HEK293 (cell line): Measurements from ENCODE around the gene TAOK3.

ENCODE experiments used
- FEZF1 ChIP-seq: fragments of 450-650 bp; formaldehyde crosslinking; IDR thresholded peaks from 2 replicates; pipeline ENCODE4 v1.5.1; 2016; ENCODE audit warnings: missing biosample characterization, missing genetic modification characterization
- GLIS1 ChIP-seq: fragments of 450-650 bp; formaldehyde crosslinking; IDR thresholded peaks from 2 replicates; pipeline ENCODE4 v1.5.1; 2016; ENCODE audit warnings: missing biosample characterization, missing genetic modification characterization
- IKZF3 ChIP-seq: fragments of 450-650 bp; IDR thresholded peaks from 2 replicates; pipeline ENCODE4 v1.5.0; 2018; ENCODE audit warnings: missing biosample characterization, mild to moderate bottlenecking, missing genetic modification characterization, moderate library complexity
- KLF10 ChIP-seq: fragments of 450-650 bp; IDR thresholded peaks from 2 replicates; pipeline ENCODE4 v1.5.1; 2018; ENCODE audit warnings: missing biosample characterization, mild to moderate bottlenecking, missing genetic modification characterization
- MZF1 ChIP-seq: fragments of 450-650 bp; formaldehyde crosslinking; IDR thresholded peaks from 2 replicates; pipeline ENCODE4 v1.5.1; 2017; ENCODE audit warnings: missing biosample characterization, missing genetic modification characterization, borderline replicate concordance
- PRDM4 ChIP-seq: fragments of 450-650 bp; formaldehyde crosslinking; IDR thresholded peaks from 2 replicates; pipeline ENCODE4 v1.5.1; 2017; ENCODE audit warnings: missing biosample characterization, missing genetic modification characterization
- RBAK ChIP-seq: fragments of 450-650 bp; formaldehyde crosslinking; IDR thresholded peaks from 2 replicates; pipeline ENCODE4 v1.5.1; 2016; ENCODE audit warnings: missing biosample characterization, missing genetic modification characterization
- REST ChIP-seq: fragments of 450-650 bp; formaldehyde crosslinking; IDR thresholded peaks from 2 replicates; pipeline ENCODE4 v1.5.1; 2016; ENCODE audit warnings: missing biosample characterization, missing genetic modification characterization
- SCRT1 ChIP-seq: fragments of 450-650 bp; formaldehyde crosslinking; IDR thresholded peaks from 2 replicates; pipeline ENCODE4 v1.5.1; 2016; ENCODE audit warnings: missing biosample characterization, missing genetic modification characterization, borderline replicate concordance
- YY1 ChIP-seq: fragments of 450-650 bp; formaldehyde crosslinking; IDR thresholded peaks from 2 replicates; pipeline ENCODE4 v1.5.1; 2018; ENCODE audit warnings: missing biosample characterization, missing genetic modification characterization
- ZEB2 ChIP-seq: fragments of 450-650 bp; formaldehyde crosslinking; IDR thresholded peaks from 2 replicates; pipeline ENCODE4 v1.5.1; 2016; ENCODE audit warnings: missing biosample characterization, missing genetic modification characterization
- ZFP37 ChIP-seq: fragments of 450-650 bp; formaldehyde crosslinking; IDR thresholded peaks from 2 replicates; pipeline ENCODE4 v1.5.1; 2016; ENCODE audit warnings: missing biosample characterization, missing genetic modification characterization
- ZNF23 ChIP-seq: fragments of 450-650 bp; formaldehyde crosslinking; IDR thresholded peaks from 2 replicates; pipeline ENCODE4 v1.5.1; 2016; ENCODE audit warnings: missing biosample characterization, missing genetic modification characterization, borderline replicate concordance
- ZNF239 ChIP-seq: fragments of 450-650 bp; formaldehyde crosslinking; IDR thresholded peaks from 2 replicates; pipeline ENCODE4 v1.5.1; 2016; ENCODE audit warnings: missing biosample characterization, missing genetic modification characterization
- ZNF266 ChIP-seq: fragments of 450-650 bp; formaldehyde crosslinking; IDR thresholded peaks from 2 replicates; pipeline ENCODE4 v1.5.1; 2016; ENCODE audit warnings: missing biosample characterization, missing genetic modification characterization, low read depth
- ZNF341 ChIP-seq: fragments of 450-650 bp; formaldehyde crosslinking; IDR thresholded peaks from 2 replicates; pipeline ENCODE4; 2016; ENCODE audit warnings: low read depth, missing biosample characterization, missing genetic modification characterization
- ZNF416 ChIP-seq: fragments of 450-650 bp; formaldehyde crosslinking; IDR thresholded peaks from 2 replicates; pipeline ENCODE4 v1.5.1; 2016; ENCODE audit warnings: missing biosample characterization, missing genetic modification characterization
- ZNF423 ChIP-seq: fragments of 450-650 bp; formaldehyde crosslinking; IDR thresholded peaks from 2 replicates; pipeline ENCODE4 v1.5.1; 2016; ENCODE audit warnings: missing biosample characterization, missing genetic modification characterization
- ZNF426 ChIP-seq: fragments of 450-650 bp; formaldehyde crosslinking; IDR thresholded peaks from 2 replicates; pipeline ENCODE4 v1.5.1; 2017; ENCODE audit warnings: missing biosample characterization, missing genetic modification characterization, mild to moderate bottlenecking, inconsistent platforms, moderate library complexity
- ZNF521 ChIP-seq: fragments of 450-650 bp; formaldehyde crosslinking; IDR thresholded peaks from 2 replicates; pipeline ENCODE4 v1.5.1; 2017; ENCODE audit warnings: missing biosample characterization, mild to moderate bottlenecking, missing genetic modification characterization
- ZNF530 ChIP-seq: fragments of 450-650 bp; formaldehyde crosslinking; IDR thresholded peaks from 2 replicates; pipeline ENCODE4 v1.5.1; 2016; ENCODE audit warnings: low read depth, missing biosample characterization, missing genetic modification characterization
- ZNF561 ChIP-seq: fragments of 450-650 bp; IDR thresholded peaks from 2 replicates; pipeline ENCODE4 v1.5.1; 2018; ENCODE audit warnings: missing biosample characterization, missing genetic modification characterization, borderline replicate concordance
- ZNF600 ChIP-seq: fragments of 450-650 bp; formaldehyde crosslinking; IDR thresholded peaks from 2 replicates; pipeline ENCODE4 v1.5.1; 2016; ENCODE audit warnings: missing biosample characterization, missing genetic modification characterization
- ZNF629 ChIP-seq: fragments of 450-650 bp; formaldehyde crosslinking; IDR thresholded peaks from 2 replicates; pipeline ENCODE4 v1.5.1; 2017; ENCODE audit warnings: missing biosample characterization, missing genetic modification characterization
- ZNF639 ChIP-seq: fragments of 450-650 bp; formaldehyde crosslinking; IDR thresholded peaks from 2 replicates; pipeline ENCODE4 v1.5.1; 2016; ENCODE audit warnings: missing biosample characterization, missing genetic modification characterization
- ZNF664 ChIP-seq: fragments of 450-650 bp; formaldehyde crosslinking; IDR thresholded peaks from 2 replicates; pipeline ENCODE4 v1.5.1; 2016; ENCODE audit warnings: missing biosample characterization, missing genetic modification characterization
- ZNF768 ChIP-seq: fragments of 450-650 bp; formaldehyde crosslinking; IDR thresholded peaks from 2 replicates; pipeline ENCODE4 v1.5.1; 2018; ENCODE audit warnings: missing biosample characterization, mild to moderate bottlenecking, missing genetic modification characterization
- ZNF837 ChIP-seq: fragments of 450-650 bp; formaldehyde crosslinking; IDR thresholded peaks from 2 replicates; pipeline ENCODE4 v1.5.1; 2016; ENCODE audit warnings: missing biosample characterization, missing genetic modification characterization
- ZSCAN30 ChIP-seq: fragments of 450-650 bp; IDR thresholded peaks from 2 replicates; pipeline ENCODE4 v1.5.1; 2018; ENCODE audit warnings: missing biosample characterization, mild to moderate bottlenecking, missing genetic modification characterization, moderate library complexity
- TF ChIP-seq, protein P1 (sequence below): fragments of 450-650 bp; formaldehyde crosslinking; IDR thresholded peaks from 2 replicates; pipeline ENCODE4 v1.5.1; 2016; ENCODE audit warnings: missing biosample characterization, missing genetic modification characterization, low read depth

The TAOK3 gene

GRCh38 chr12:118135788-118136558 lies 236.7 kb downstream of the TAOK3 start, which contains the start of gene PEBP1 (continued):
- no peak for TF ChIP-seq PRDM4 (tag by site-specific recombination)
- peak; percentile 97 for TF ChIP-seq ZNF341
- no peak; the same call in 1 of the 2 replicates for TF ChIP-seq ZNF629
- TF ChIP-seq ZNF239 (tag by site-specific recombination) = no peak
- no peak for TF ChIP-seq ZNF426 (tag by site-specific recombination)
- TF ChIP-seq ZEB2 (tag by site-specific recombination) = peak; percentile 67; the same call in 1 of the 2 replicates
- TF ChIP-seq SCRT1 (tag by site-specific recombination) = no peak
- peak; percentile 80; the same call in 1 of the 2 replicates for TF ChIP-seq ZFP37 (tag by site-specific recombination)
- TF ChIP-seq ZNF23 (tag by site-specific recombination) = no peak
- TF ChIP-seq REST (tag by site-specific recombination) = no peak; the same call in 1 of the 2 replicates
- TF ChIP-seq, protein P1, sequence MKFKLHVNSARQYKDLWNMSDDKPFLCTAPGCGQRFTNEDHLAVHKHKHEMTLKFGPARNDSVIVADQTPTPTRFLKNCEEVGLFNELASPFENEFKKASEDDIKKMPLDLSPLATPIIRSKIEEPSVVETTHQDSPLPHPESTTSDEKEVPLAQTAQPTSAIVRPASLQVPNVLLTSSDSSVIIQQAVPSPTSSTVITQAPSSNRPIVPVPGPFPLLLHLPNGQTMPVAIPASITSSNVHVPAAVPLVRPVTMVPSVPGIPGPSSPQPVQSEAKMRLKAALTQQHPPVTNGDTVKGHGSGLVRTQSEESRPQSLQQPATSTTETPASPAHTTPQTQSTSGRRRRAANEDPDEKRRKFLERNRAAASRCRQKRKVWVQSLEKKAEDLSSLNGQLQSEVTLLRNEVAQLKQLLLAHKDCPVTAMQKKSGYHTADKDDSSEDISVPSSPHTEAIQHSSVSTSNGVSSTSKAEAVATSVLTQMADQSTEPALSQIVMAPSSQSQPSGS (tag by site-specific recombination) = no peak
- peak; percentile 100 for TF ChIP-seq KLF10 (tag by site-specific recombination)
- TF ChIP-seq RBAK (tag by site-specific recombination) = no peak
- TF ChIP-seq YY1 = no peak; the same call in none of the 2 replicates
- TF ChIP-seq ZNF561 (tag by site-specific recombination) = no peak
- TF ChIP-seq ZNF768 (tag by site-specific recombination) = no peak
- TF ChIP-seq ZSCAN30 (tag by site-specific recombination) = peak; percentile 34; the same call in 1 of the 2 replicates
- TF ChIP-seq GLIS1 (tag by site-specific recombination) = peak; percentile 44
- TF ChIP-seq ZNF266 (tag by site-specific recombination) = no peak
- TF ChIP-seq ZNF423 = no peak
- no peak for TF ChIP-seq MZF1 (tag by site-specific recombination)
- TF ChIP-seq ZNF416 (tag by site-specific recombination) = no peak
- no peak for TF ChIP-seq ZNF639 (tag by site-specific recombination)
- peak; percentile 92 for TF ChIP-seq ZNF600 (tag by site-specific recombination)
- TF ChIP-seq ZNF837 (tag by site-specific recombination) = peak; percentile 66; the same call in 1 of the 2 replicates
- no peak for TF ChIP-seq ZNF530
- no peak for TF ChIP-seq ZNF664 (tag by site-specific recombination)
- TF ChIP-seq IKZF3 (tag by site-specific recombination) = peak; percentile 75; the same call in 1 of the 2 replicates
- TF ChIP-seq ZNF521 = no peak
- no peak for TF ChIP-seq FEZF1 (tag by site-specific recombination)
